ENCODE measurements around the gene ERGIC2.

ERGIC2 gene

GRCh38 chr12:29380536-29381523 is at the start of gene ERGIC2:
ERGIC2 (minus strand) TSS chr12:29381172; CDS start chr12:29371633, 9,539 bp downstream.
- no peaks in the 10 kb centered on the region for H3K36me3 ChIP-seq (ENCODE audit: control insufficient read depth, insufficient read depth, low read length)
- no peaks in the 10 kb centered on the region for H3K4me1 ChIP-seq (ENCODE audit: control insufficient read depth, insufficient read depth, low read length)
- H3K27me3 ChIP-seq (ENCODE audit: control insufficient read depth, insufficient read depth, low read length), result no peaks in the 10 kb centered on the region
- H3K9ac ChIP-seq (ENCODE audit: low read depth, low read length), result peak within 1 kb of the TSS; percentile 77
- peak within 1 kb of the TSS; percentile 98 for H3K4me3 ChIP-seq (ENCODE audit: low read depth, low read length)
- no peaks in the 10 kb centered on the region for H3K9me3 ChIP-seq (ENCODE audit: control insufficient read depth, insufficient read depth, low read length)

GRCh38 chr12:29430716-29431044 is 49.7 kb upstream of the ERGIC2 start:
- Histone ChIP-seq H3K4me1 (ENCODE audit: control insufficient read depth, insufficient read depth, low read length) (no peaks in the 10 kb centered on the region), H3K4me3 (ENCODE audit: low read depth, low read length) (no peak overlapping the region), H3K9me3 (ENCODE audit: control insufficient read depth, insufficient read depth, low read length) (no peaks in the 10 kb centered on the region), H3K9ac (ENCODE audit: low read depth, low read length) (no peak overlapping the region), H3K27me3 (ENCODE audit: control insufficient read depth, insufficient read depth, low read length) (no peaks in the 10 kb centered on the region), H3K36me3 (ENCODE audit: control insufficient read depth, insufficient read depth, low read length) (no peaks in the 10 kb centered on the region)

GRCh38 chr12:29429999-29430715 is 49.2 kb upstream of the ERGIC2 start:
- no peak overlapping the region for H3K4me3 ChIP-seq (ENCODE audit: low read depth, low read length)
- H3K4me1 ChIP-seq (ENCODE audit: control insufficient read depth, insufficient read depth, low read length), result no peaks in the 10 kb centered on the region
- no peaks in the 10 kb centered on the region for H3K36me3 ChIP-seq (ENCODE audit: control insufficient read depth, insufficient read depth, low read length)
- H3K27me3 ChIP-seq (ENCODE audit: control insufficient read depth, insufficient read depth, low read length), result no peaks in the 10 kb centered on the region
- no peak overlapping the region for H3K9ac ChIP-seq (ENCODE audit: low read depth, low read length)
- H3K9me3 ChIP-seq (ENCODE audit: control insufficient read depth, insufficient read depth, low read length), result no peaks in the 10 kb centered on the region

GRCh38 chr12:29428633-29429032 is 47.7 kb upstream of the ERGIC2 start:
- no peaks in the 10 kb centered on the region for H3K4me1 ChIP-seq (ENCODE audit: control insufficient read depth, insufficient read depth, low read length)
- no peaks in the 10 kb centered on the region for H3K27me3 ChIP-seq (ENCODE audit: control insufficient read depth, insufficient read depth, low read length)
- no peak overlapping the region for H3K9ac ChIP-seq (ENCODE audit: low read depth, low read length)
- H3K36me3 ChIP-seq (ENCODE audit: control insufficient read depth, insufficient read depth, low read length), result no peaks in the 10 kb centered on the region
- H3K9me3 ChIP-seq (ENCODE audit: control insufficient read depth, insufficient read depth, low read length), result no peaks in the 10 kb centered on the region
- H3K4me3 ChIP-seq (ENCODE audit: low read depth, low read length), result no peak overlapping the region

- Histone ChIP-seq H3K9me3 (ENCODE audit: control insufficient read depth, insufficient read depth, low read length) (no peaks in the 10 kb centered on the region), H3K27me3 (ENCODE audit: control insufficient read depth, insufficient read depth, low read length) (no peaks in the 10 kb centered on the region), H3K4me3 (ENCODE audit: low read depth, low read length) (no peak overlapping the region), H3K36me3 (ENCODE audit: control insufficient read depth, insufficient read depth, low read length) (no peaks in the 10 kb centered on the region), H3K9ac (ENCODE audit: low read depth, low read length) (no peak overlapping the region), H3K4me1 (ENCODE audit: control insufficient read depth, insufficient read depth, low read length) (no peaks in the 10 kb centered on the region)
Measured at GRCh38 chr12:29427964-29428363, 47.0 kb upstream of the ERGIC2 start.

- H3K9ac ChIP-seq (ENCODE audit: low read depth, low read length), result no peak overlapping the region
- H3K9me3 ChIP-seq (ENCODE audit: control insufficient read depth, insufficient read depth, low read length), result no peaks in the 10 kb centered on the region
- H3K4me1 ChIP-seq (ENCODE audit: control insufficient read depth, insufficient read depth, low read length), result no peaks in the 10 kb centered on the region
- no peak overlapping the region for H3K4me3 ChIP-seq (ENCODE audit: low read depth, low read length)
- no peaks in the 10 kb centered on the region for H3K27me3 ChIP-seq (ENCODE audit: control insufficient read depth, insufficient read depth, low read length)
- H3K36me3 ChIP-seq (ENCODE audit: control insufficient read depth, insufficient read depth, low read length), result no peaks in the 10 kb centered on the region
Measured at GRCh38 chr12:29426498-29426897, 45.5 kb upstream of the ERGIC2 start.

GRCh38 chr12:29425722-29426121 is 44.8 kb upstream of the ERGIC2 start:
- H3K27me3 ChIP-seq (ENCODE audit: control insufficient read depth, insufficient read depth, low read length), result no peaks in the 10 kb centered on the region
- no peaks in the 10 kb centered on the region for H3K36me3 ChIP-seq (ENCODE audit: control insufficient read depth, insufficient read depth, low read length)
- no peaks in the 10 kb centered on the region for H3K4me1 ChIP-seq (ENCODE audit: control insufficient read depth, insufficient read depth, low read length)
- H3K9ac ChIP-seq (ENCODE audit: low read depth, low read length), result no peak overlapping the region
- H3K4me3 ChIP-seq (ENCODE audit: low read depth, low read length), result no peak overlapping the region
- H3K9me3 ChIP-seq (ENCODE audit: control insufficient read depth, insufficient read depth, low read length), result no peaks in the 10 kb centered on the region

GRCh38 chr12:29416748-29417147 is 35.8 kb upstream of the ERGIC2 start:
- Histone ChIP-seq H3K27me3 (ENCODE audit: control insufficient read depth, insufficient read depth, low read length) (no peaks in the 10 kb centered on the region), H3K36me3 (ENCODE audit: control insufficient read depth, insufficient read depth, low read length) (no peaks in the 10 kb centered on the region), H3K9ac (ENCODE audit: low read depth, low read length) (no peak overlapping the region), H3K4me3 (ENCODE audit: low read depth, low read length) (no peak overlapping the region), H3K9me3 (ENCODE audit: control insufficient read depth, insufficient read depth, low read length) (peaks cover 3% of the 10 kb centered on the region), H3K4me1 (ENCODE audit: control insufficient read depth, insufficient read depth, low read length) (no peaks in the 10 kb centered on the region)

- no peaks in the 10 kb centered on the region for H3K36me3 ChIP-seq (ENCODE audit: control insufficient read depth, insufficient read depth, low read length)
- no peak overlapping the region for H3K4me3 ChIP-seq (ENCODE audit: low read depth, low read length)
- no peak overlapping the region for H3K9ac ChIP-seq (ENCODE audit: low read depth, low read length)
- H3K9me3 ChIP-seq (ENCODE audit: control insufficient read depth, insufficient read depth, low read length), result peaks cover 3% of the 10 kb centered on the region
- no peaks in the 10 kb centered on the region for H3K4me1 ChIP-seq (ENCODE audit: control insufficient read depth, insufficient read depth, low read length)
- H3K27me3 ChIP-seq (ENCODE audit: control insufficient read depth, insufficient read depth, low read length), result no peaks in the 10 kb centered on the region
Measured at GRCh38 chr12:29415111-29415510, 34.1 kb upstream of the ERGIC2 start.

- no peak overlapping the region for H3K9ac ChIP-seq (ENCODE audit: low read depth, low read length)
- H3K9me3 ChIP-seq (ENCODE audit: control insufficient read depth, insufficient read depth, low read length), result peaks cover 3% of the 10 kb centered on the region
- no peaks in the 10 kb centered on the region for H3K27me3 ChIP-seq (ENCODE audit: control insufficient read depth, insufficient read depth, low read length)
- H3K36me3 ChIP-seq (ENCODE audit: control insufficient read depth, insufficient read depth, low read length), result no peaks in the 10 kb centered on the region
- no peak overlapping the region for H3K4me3 ChIP-seq (ENCODE audit: low read depth, low read length)
- no peaks in the 10 kb centered on the region for H3K4me1 ChIP-seq (ENCODE audit: control insufficient read depth, insufficient read depth, low read length)
Measured at GRCh38 chr12:29414368-29414767, 33.4 kb upstream of the ERGIC2 start.

GRCh38 chr12:29405561-29405960 is 24.6 kb upstream of the ERGIC2 start:
- Histone ChIP-seq H3K4me3 (ENCODE audit: low read depth, low read length) (no peak overlapping the region), H3K36me3 (ENCODE audit: control insufficient read depth, insufficient read depth, low read length) (no peaks in the 10 kb centered on the region), H3K9me3 (ENCODE audit: control insufficient read depth, insufficient read depth, low read length) (no peaks in the 10 kb centered on the region), H3K9ac (ENCODE audit: low read depth, low read length) (no peak overlapping the region), H3K4me1 (ENCODE audit: control insufficient read depth, insufficient read depth, low read length) (no peaks in the 10 kb centered on the region), H3K27me3 (ENCODE audit: control insufficient read depth, insufficient read depth, low read length) (no peaks in the 10 kb centered on the region)

- no peaks in the 10 kb centered on the region for H3K4me1 ChIP-seq (ENCODE audit: control insufficient read depth, insufficient read depth, low read length)
Measured at GRCh38 chr12:29403991-29404390, 23.0 kb upstream of the ERGIC2 start.

More at GRCh38 chr12:29403991-29404390, 23.0 kb upstream of the ERGIC2 start:
- Histone ChIP-seq H3K9me3 (ENCODE audit: control insufficient read depth, insufficient read depth, low read length) (no peaks in the 10 kb centered on the region), H3K4me3 (ENCODE audit: low read depth, low read length) (no peak overlapping the region), H3K36me3 (ENCODE audit: control insufficient read depth, insufficient read depth, low read length) (no peaks in the 10 kb centered on the region), H3K27me3 (ENCODE audit: control insufficient read depth, insufficient read depth, low read length) (no peaks in the 10 kb centered on the region), H3K9ac (ENCODE audit: low read depth, low read length) (no peak overlapping the region)

Measured in iPS-15b (cell line).